ENCODE data around the gene CBY1. TPM values are rescaled to one million over a fixed set of nuclear protein-coding genes. Genes with fewer than 3 reads are reported as not detected.
A peak's percentile ranks its signal among the peaks of the same experiment; 100 is the strongest.

Gene CBY1
- total and polyA plus RNA-seq, 5 donors from 2014 or later: 5.0 to 13.7 (median 8.9) TPM

- Mint-ChIP-seq H3K4me1 (peaks cover 7 to 31% (median 17%) of the 10 kb centered on the region in 4 donors), H3K9me3 (no peaks in the 10 kb centered on the region), H3K27me3 (peaks cover 4% of the 10 kb centered on the region), H3K27ac (no peak overlapping the region), H3K4me3 (peak overlapping the region; percentile 17 to 74 (median 44)), H3K36me3 (no peaks in the 10 kb centered on the region)
- H3K9me3 ChIP-seq (ENCODE audit: control insufficient read depth in 2 of 2, low read length in 2 of 2): no peaks in the 10 kb centered on the region
- H3K4me1 ChIP-seq (ENCODE audit: control insufficient read depth, insufficient read depth, low read length, poor library complexity, severe bottlenecking): peaks cover 21% of the 10 kb centered on the region
- H3K27me3 ChIP-seq (ENCODE audit: control insufficient read depth, insufficient read depth, low read length): no peaks in the 10 kb centered on the region
- no peak overlapping the region for H3K27ac ChIP-seq (ENCODE audit: insufficient read depth, low read length, poor library complexity, severe bottlenecking)
- DNase-seq: no peak
- no peak for ATAC-seq (ENCODE audit: low read depth in 2 of 2)
- no peaks in the 10 kb centered on the region for H3K36me3 ChIP-seq (ENCODE audit: control insufficient read depth, insufficient read depth, low read length)
- no peak overlapping the region for H3K4me3 ChIP-seq (ENCODE audit: low read depth, low read length)
These were observed 2.7 kb upstream of the CBY1 start for GRCh38 chr22:38653741-38654140.

GRCh38 chr22:38655519-38656255 lies 751 bp upstream of the CBY1 start:
- no peaks in the 10 kb centered on the region for H3K9me3 ChIP-seq (ENCODE audit: control insufficient read depth in 2 of 2, low read length in 2 of 2)
- no peaks in the 10 kb centered on the region for H3K36me3 ChIP-seq (ENCODE audit: control insufficient read depth, insufficient read depth, low read length)
- Mint-ChIP-seq H3K4me1 (peaks cover 7 to 38% (median 17%) of the 10 kb centered on the region in 4 donors), H3K9me3 (no peaks in the 10 kb centered on the region), H3K4me3 (peak overlapping the region; percentile 93 to 100 (median 96)), H3K36me3 (no peaks in the 10 kb centered on the region), H3K27ac (peak overlapping the region in 2 of 3 donors; percentile 95), H3K27me3 (peaks cover 4% of the 10 kb centered on the region)
- H3K4me1 ChIP-seq (ENCODE audit: control insufficient read depth, insufficient read depth, low read length, poor library complexity, severe bottlenecking): peaks cover 21% of the 10 kb centered on the region
- no peaks in the 10 kb centered on the region for H3K27me3 ChIP-seq (ENCODE audit: control insufficient read depth, insufficient read depth, low read length)
- H3K4me3 ChIP-seq (ENCODE audit: low read depth, low read length): peak overlapping the region; percentile 96
- DNase-seq (no peak), ATAC-seq (ENCODE audit: low read depth in 2 of 2) (no peak)
- peak overlapping the region; percentile 88 for H3K27ac ChIP-seq (ENCODE audit: insufficient read depth, low read length, poor library complexity, severe bottlenecking)

- Histone ChIP-seq H3K36me3 (ENCODE audit: control insufficient read depth, insufficient read depth, low read length) (no peaks in the 10 kb centered on the region), H3K4me3 (ENCODE audit: low read depth, low read length) (peak overlapping the region; percentile 96), H3K9me3 (ENCODE audit: control insufficient read depth in 2 of 2, low read length in 2 of 2) (no peaks in the 10 kb centered on the region), H3K27ac (ENCODE audit: insufficient read depth, low read length, poor library complexity, severe bottlenecking) (peak overlapping the region; percentile 88), H3K27me3 (ENCODE audit: control insufficient read depth, insufficient read depth, low read length) (no peaks in the 10 kb centered on the region), H3K4me1 (ENCODE audit: control insufficient read depth, insufficient read depth, low read length, poor library complexity, severe bottlenecking) (peaks cover 21% of the 10 kb centered on the region)
- Mint-ChIP-seq H3K27me3 (peaks cover 4% of the 10 kb centered on the region), H3K27ac (peak overlapping the region; percentile 35 to 95 (median 95)), H3K4me1 (peaks cover 7 to 38% (median 17%) of the 10 kb centered on the region in 4 donors), H3K36me3 (no peaks in the 10 kb centered on the region), H3K4me3 (peak overlapping the region; percentile 93 to 100 (median 96)), H3K9me3 (no peaks in the 10 kb centered on the region)
- ATAC-seq (ENCODE audit: low read depth in 2 of 2) (peak in 1 of 2 donors; percentile 19), DNase-seq (peak in 2 of 3 donors; percentile 20 to 57)
These were observed 839 bp downstream of the CBY1 start for GRCh38 chr22:38657045-38657909.

GRCh38 chr22:38674888-38675287 lies 18.4 kb downstream of the CBY1 start:
- DNase-seq (no peak), ATAC-seq (ENCODE audit: low read depth in 2 of 2) (no peak)
- H3K27ac Mint-ChIP-seq: peak overlapping the region in 1 of 3 donors; percentile 23
- Histone ChIP-seq H3K4me1 (ENCODE audit: control insufficient read depth, insufficient read depth, low read length, poor library complexity, severe bottlenecking) (no peaks in the 10 kb centered on the region), H3K27ac (ENCODE audit: insufficient read depth, low read length, poor library complexity, severe bottlenecking) (no peak overlapping the region), H3K27me3 (ENCODE audit: control insufficient read depth, insufficient read depth, low read length) (no peaks in the 10 kb centered on the region), H3K36me3 (ENCODE audit: control insufficient read depth, insufficient read depth, low read length) (peaks cover 21% of the 10 kb centered on the region), H3K9me3 (ENCODE audit: control insufficient read depth in 2 of 2, low read length in 2 of 2) (no peaks in the 10 kb centered on the region), H3K4me3 (ENCODE audit: low read depth, low read length) (no peak overlapping the region)
- H3K9me3 Mint-ChIP-seq: no peaks in the 10 kb centered on the region
- peaks cover 22% of the 10 kb centered on the region for H3K36me3 Mint-ChIP-seq
- H3K27me3 Mint-ChIP-seq: peaks cover 5% of the 10 kb centered on the region
- H3K4me1 Mint-ChIP-seq: peaks cover 0 to 2% (median under 1%) of the 10 kb centered on the region in 4 donors
- H3K4me3 Mint-ChIP-seq: no peak overlapping the region

- no peaks in the 10 kb centered on the region for H3K9me3 Mint-ChIP-seq
- peaks cover 18% of the 10 kb centered on the region for H3K36me3 ChIP-seq (ENCODE audit: control insufficient read depth, insufficient read depth, low read length)
- no peak overlapping the region for H3K4me3 ChIP-seq (ENCODE audit: low read depth, low read length)
- no peak overlapping the region for H3K27ac ChIP-seq (ENCODE audit: insufficient read depth, low read length, poor library complexity, severe bottlenecking)
- no peak for DNase-seq
- H3K27ac Mint-ChIP-seq: peak overlapping the region in 2 of 3 donors; percentile 49 to 73
- ATAC-seq (ENCODE audit: low read depth in 2 of 2): no peak
- no peak overlapping the region for H3K4me3 Mint-ChIP-seq
- H3K27me3 ChIP-seq (ENCODE audit: control insufficient read depth, insufficient read depth, low read length): no peaks in the 10 kb centered on the region
- no peaks in the 10 kb centered on the region for H3K4me1 ChIP-seq (ENCODE audit: control insufficient read depth, insufficient read depth, low read length, poor library complexity, severe bottlenecking)
- peaks cover 0 to 2% (median 0%) of the 10 kb centered on the region in 4 donors for H3K4me1 Mint-ChIP-seq
- peaks cover 18% of the 10 kb centered on the region for H3K36me3 Mint-ChIP-seq
- H3K9me3 ChIP-seq (ENCODE audit: control insufficient read depth in 2 of 2, low read length in 2 of 2): no peaks in the 10 kb centered on the region
- peaks cover 5% of the 10 kb centered on the region for H3K27me3 Mint-ChIP-seq
These were observed 19.4 kb downstream of the CBY1 start for GRCh38 chr22:38675833-38676232.

- Mint-ChIP-seq H3K36me3 (peaks cover 11% of the 10 kb centered on the region), H3K4me3 (peak within 1 kb of the TSS; percentile 98 to 100 (median 98)), H3K27ac (peak within 1 kb of the TSS; percentile 97 to 99 (median 97)), H3K27me3 (peaks cover 5% of the 10 kb centered on the region), H3K9me3 (no peaks in the 10 kb centered on the region), H3K4me1 (peaks cover 6 to 21% (median 15%) of the 10 kb centered on the region in 4 donors)
- H3K4me3 ChIP-seq (ENCODE audit: low read depth, low read length): peak within 1 kb of the TSS; percentile 89
- H3K9me3 ChIP-seq (ENCODE audit: control insufficient read depth in 2 of 2, low read length in 2 of 2): no peaks in the 10 kb centered on the region
- peak within 1 kb of the TSS; percentile 85 for H3K27ac ChIP-seq (ENCODE audit: insufficient read depth, low read length, poor library complexity, severe bottlenecking)
- peaks cover 17% of the 10 kb centered on the region for H3K4me1 ChIP-seq (ENCODE audit: control insufficient read depth, insufficient read depth, low read length, poor library complexity, severe bottlenecking)
- ATAC-seq (ENCODE audit: low read depth in 2 of 2): peak; percentile 90 to 92
- H3K27me3 ChIP-seq (ENCODE audit: control insufficient read depth, insufficient read depth, low read length): no peaks in the 10 kb centered on the region
- peak; percentile 77 to 89 (median 83) for DNase-seq
- H3K36me3 ChIP-seq (ENCODE audit: control insufficient read depth, insufficient read depth, low read length): peaks cover 33% of the 10 kb centered on the region
These were observed 25.3 kb downstream of the CBY1 start, which contains the start of gene TOMM22 for GRCh38 chr22:38681582-38682335. Gene TOMM22 (plus strand): TSS chr22:38681957. CDS start chr22:38681979, 22 bp downstream.

- ATAC-seq (ENCODE audit: low read depth in 2 of 2) (no peak), DNase-seq (no peak)
- no peak overlapping the region for H3K4me3 ChIP-seq (ENCODE audit: low read depth, low read length)
- H3K27ac ChIP-seq (ENCODE audit: insufficient read depth, low read length, poor library complexity, severe bottlenecking): no peak overlapping the region
- H3K27me3 Mint-ChIP-seq: no peaks in the 10 kb centered on the region
- H3K27ac Mint-ChIP-seq: no peak overlapping the region
- peaks cover 17% of the 10 kb centered on the region for H3K4me1 ChIP-seq (ENCODE audit: control insufficient read depth, insufficient read depth, low read length, poor library complexity, severe bottlenecking)
- H3K9me3 ChIP-seq (ENCODE audit: control insufficient read depth in 2 of 2, low read length in 2 of 2): no peaks in the 10 kb centered on the region
- H3K4me3 Mint-ChIP-seq: no peak overlapping the region
- peaks cover 18% of the 10 kb centered on the region for H3K36me3 Mint-ChIP-seq
- no peaks in the 10 kb centered on the region for H3K27me3 ChIP-seq (ENCODE audit: control insufficient read depth, insufficient read depth, low read length)
- H3K9me3 Mint-ChIP-seq: no peaks in the 10 kb centered on the region
- H3K4me1 Mint-ChIP-seq: peaks cover 6 to 21% (median 15%) of the 10 kb centered on the region in 4 donors
- peaks cover 53% of the 10 kb centered on the region for H3K36me3 ChIP-seq (ENCODE audit: control insufficient read depth, insufficient read depth, low read length)
These were observed 28.5 kb downstream of the CBY1 start for GRCh38 chr22:38684895-38685294.
